Endothelial cell of umbilical vein (primary cell): ENCODE data around the gene TEKTIP1. TPM values are rescaled to one million over a fixed set of nuclear protein-coding genes. Genes with fewer than 3 reads are reported as not detected.

ENCODE experiments used
- BruUV-seq: library from RNA; stranded (reverse); fragments of 400-500 nt; replicated peaks from 2 replicates; lab custom pipeline; 2021; lab: Mats Ljungman, UMichigan
- CTCF ChIA-PET: fragments of 300-600, 350-600 bp; sonication (Branson Sonifier 250); formaldehyde crosslinking; loops from one replicate; lab custom pipeline; 2021; ENCODE audit warnings: antibody characterized with exemption, inconsistent platforms; lab: Charles Lee
- POLR2A ChIA-PET: fragments of 300-600, 350-600 bp; sonication (Branson Sonifier 250); formaldehyde crosslinking; loops from one replicate; lab custom pipeline; 2021; ENCODE audit warnings: antibody characterized with exemption, inconsistent platforms; lab: Charles Lee
- DNase-seq: peaks from one replicate; pipeline ENCODE4 v3.0.0-alpha.2; 2011; ENCODE audit warnings: low read depth, low spot score
- FAIRE-seq: peaks from 2 replicates; lab custom pipeline; 2011; peaks lifted over from hg19 to GRCh38; lab: Jason Lieb, UNC
- H2AFZ ChIP-seq: 2 replicates; pipeline ENCODE4 v1.6.0; 2012; ENCODE audit warnings: low read depth, low read length, control low read depth, inconsistent platforms
- H3K27ac ChIP-seq: 2 replicates; pipeline ENCODE4 v1.5.1; 2011; ENCODE audit warnings: low read depth, mild to moderate bottlenecking, control low read depth, low read length, moderate library complexity; ENCODE audit not compliant: insufficient read depth
- H3K27me3 ChIP-seq, 2 experiments: 2 replicates each; pipeline versions ENCODE4 v1.6.0 to v1.6.1; 2011; ENCODE audit warnings: low read length in 2 of 2, mixed read lengths in 1 of 2; ENCODE audit not compliant: control insufficient read depth in 2 of 2, insufficient read depth in 2 of 2
- H3K36me3 ChIP-seq, 2 experiments: 2 replicates in 1 of 2; 3 replicates in 1 of 2; pipeline ENCODE4 v1.5.1; 2011; ENCODE audit warnings: low read length in 2 of 2, mild to moderate bottlenecking in 1 of 2, moderate library complexity in 1 of 2; ENCODE audit not compliant: control insufficient read depth in 2 of 2, insufficient read depth in 2 of 2; ENCODE audit errors: extremely low read depth in 1 of 2
- H3K4me1 ChIP-seq: 3 replicates; pipeline ENCODE4 v1.5.1; 2011; ENCODE audit warnings: mild to moderate bottlenecking, low read length; ENCODE audit not compliant: control insufficient read depth, insufficient read depth; ENCODE audit errors: extremely low read depth
- H3K4me2 ChIP-seq: 2 replicates; pipeline ENCODE4 v1.6.1; 2011; ENCODE audit warnings: low read length, control low read depth, mixed read lengths; ENCODE audit not compliant: insufficient read depth
- H3K4me3 ChIP-seq, 3 experiments: fragments of 200-600 bp in 1 of 3; sonication (generic), shearing (Covaris generic) in 1 of 3; replicated peaks in 1 of 3; 2 replicates each; pipeline ENCODE4 v1.5.1; 2011 to 2016; ENCODE audit warnings: control low read depth in 3 of 3, low read length in 3 of 3, mild to moderate bottlenecking in 2 of 3, inconsistent platforms in 1 of 3, low read depth in 1 of 3, moderate library complexity in 1 of 3; ENCODE audit not compliant: insufficient read depth in 1 of 3
- H3K79me2 ChIP-seq: 2 replicates; pipeline ENCODE4 v1.6.0; 2012; ENCODE audit warnings: low read length, inconsistent platforms; ENCODE audit not compliant: control insufficient read depth, insufficient read depth
- H3K9ac ChIP-seq: replicated peaks from 2 replicates; pipeline ENCODE3; 2011; ENCODE audit warnings: low read length, control low read depth; ENCODE audit not compliant: insufficient read depth; ENCODE audit errors: extremely low read depth
- H3K9me1 ChIP-seq: replicated peaks from 3 replicates; pipeline ENCODE4 v1.6.0; 2011; ENCODE audit warnings: mild to moderate bottlenecking, low read length; ENCODE audit not compliant: control insufficient read depth, insufficient read depth; ENCODE audit errors: extremely low read depth
- H3K9me3 ChIP-seq: replicated peaks from 2 replicates; pipeline ENCODE4 v1.5.1; 2012; ENCODE audit warnings: low read length, inconsistent platforms; ENCODE audit not compliant: control insufficient read depth, insufficient read depth
- H4K20me1 ChIP-seq: replicated peaks from 2 replicates; pipeline ENCODE3; 2011; ENCODE audit warnings: mild to moderate bottlenecking, low read length; ENCODE audit not compliant: control insufficient read depth, insufficient read depth; ENCODE audit errors: extremely low read depth
- GATA2 ChIP-seq: IDR thresholded peaks from 2 replicates; pipeline ENCODE4 v1.7.0; 2011; ENCODE audit warnings: low read depth, mild to moderate bottlenecking, moderate library complexity, mixed read lengths, low read length; ENCODE audit not compliant: insufficient read length, insufficient read depth
- JUN ChIP-seq: IDR thresholded peaks from 2 replicates; pipeline ENCODE4 v1.6.1; 2011; ENCODE audit warnings: borderline replicate concordance, low read depth; ENCODE audit not compliant: insufficient read length, insufficient read depth
- MYC ChIP-seq: IDR thresholded peaks from one replicate; pipeline ENCODE4 v1.6.1; 2011; ENCODE audit warnings: mild to moderate bottlenecking, low read depth, low read length
- POLR2A ChIP-seq: IDR thresholded peaks from 2 replicates; pipeline ENCODE4 v1.6.1; 2012; ENCODE audit warnings: low read depth, mild to moderate bottlenecking, control low read depth, low read length
- POLR2AphosphoS5 ChIP-seq: IDR thresholded peaks from 2 replicates; pipeline ENCODE4 v1.6.1; 2012; ENCODE audit warnings: low read depth, mild to moderate bottlenecking, control low read depth, low read length, moderate library complexity; ENCODE audit not compliant: insufficient read depth
- dilution Hi-C: fragments of 300-500 bp; cut with MboI; formaldehyde crosslinking; loops from one replicate; pipeline ENCODE4 v1.15.0; 2019; ENCODE audit warnings: low sequenced_read_pairs; ENCODE audit not compliant: extremely low pct_ligation_motif_present
- intact Hi-C: fragments of 100-400 bp; cut with micrococcal nuclease; formaldehyde crosslinking; loops from one replicate; pipeline ENCODE4 v1.10.0; 2022
- polyA plus RNA-seq, 4 experiments: library from polyadenylated mRNA; depleted of rRNA in 3 of 4; stranded (reverse) in 3 of 4; unstranded in 1 of 4; fragments of >200 nt; gene quantifications; 2 replicates each; pipeline versions ENCODE4 v1.2.1 to v1.2.3, GENCODE V29; 2011 to 2012; ENCODE audit warnings: missing spikeins in 1 of 4
- total RNA-seq: library from RNA; stranded (reverse); gene quantifications from 2 replicates; pipeline ENCODE4 v1.2.3, GENCODE V29; 2021
- TF ChIP-seq, protein P1 (sequence below), 2 donors: IDR thresholded peaks; 1 replicate in 1 of 2; 2 replicates in 1 of 2; pipeline ENCODE4 v1.5.1; 2011; ENCODE audit warnings: low read length in 2 of 2, mild to moderate bottlenecking in 2 of 2, moderate library complexity in 2 of 2, control low read depth in 1 of 2, inconsistent platforms in 1 of 2, low read depth in 1 of 2; ENCODE audit not compliant: insufficient read depth in 1 of 2; ENCODE audit errors: extremely low read depth in 1 of 2
- TF ChIP-seq, protein P2 (sequence below): IDR thresholded peaks from 2 replicates; pipeline ENCODE4 v1.6.1; 2011; ENCODE audit not compliant: insufficient read depth, insufficient read length

Gene TEKTIP1
- total and polyA plus RNA-seq, 2 donors (not counting 3 experiments of a cell fraction or from before 2014, with no cell fraction given), result 0.73 TPM; not detected in 1

DNA sequence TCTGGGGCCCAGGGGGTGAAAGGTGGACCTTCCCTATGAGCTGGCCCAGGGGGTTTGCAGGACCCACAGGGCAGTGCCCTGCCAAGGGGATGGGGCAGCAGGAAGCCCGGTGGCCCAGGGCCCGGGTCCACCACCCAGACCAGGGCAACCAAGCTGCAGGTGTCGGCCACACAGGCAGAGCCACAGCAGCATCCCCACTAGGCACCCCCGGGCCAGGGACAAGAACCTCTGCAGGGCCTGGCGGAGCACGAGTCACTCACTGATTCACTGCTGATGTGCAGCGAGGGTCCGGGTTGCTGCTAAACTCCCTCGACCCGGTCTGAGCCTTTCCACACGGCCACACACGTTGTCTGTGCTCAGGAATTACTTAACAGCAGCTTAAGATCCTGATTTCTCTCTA lies 24.0 kb upstream of the TEKTIP1 start:
- H3K4me1 ChIP-seq, result no peaks in the 10 kb centered on the region
- TF ChIP-seq GATA2, result no peak
- no peak for TF ChIP-seq POLR2AphosphoS5
- TF ChIP-seq, protein P1, sequence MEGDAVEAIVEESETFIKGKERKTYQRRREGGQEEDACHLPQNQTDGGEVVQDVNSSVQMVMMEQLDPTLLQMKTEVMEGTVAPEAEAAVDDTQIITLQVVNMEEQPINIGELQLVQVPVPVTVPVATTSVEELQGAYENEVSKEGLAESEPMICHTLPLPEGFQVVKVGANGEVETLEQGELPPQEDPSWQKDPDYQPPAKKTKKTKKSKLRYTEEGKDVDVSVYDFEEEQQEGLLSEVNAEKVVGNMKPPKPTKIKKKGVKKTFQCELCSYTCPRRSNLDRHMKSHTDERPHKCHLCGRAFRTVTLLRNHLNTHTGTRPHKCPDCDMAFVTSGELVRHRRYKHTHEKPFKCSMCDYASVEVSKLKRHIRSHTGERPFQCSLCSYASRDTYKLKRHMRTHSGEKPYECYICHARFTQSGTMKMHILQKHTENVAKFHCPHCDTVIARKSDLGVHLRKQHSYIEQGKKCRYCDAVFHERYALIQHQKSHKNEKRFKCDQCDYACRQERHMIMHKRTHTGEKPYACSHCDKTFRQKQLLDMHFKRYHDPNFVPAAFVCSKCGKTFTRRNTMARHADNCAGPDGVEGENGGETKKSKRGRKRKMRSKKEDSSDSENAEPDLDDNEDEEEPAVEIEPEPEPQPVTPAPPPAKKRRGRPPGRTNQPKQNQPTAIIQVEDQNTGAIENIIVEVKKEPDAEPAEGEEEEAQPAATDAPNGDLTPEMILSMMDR (IDR thresholded peaks at IDR 0.05; ENCODE audit: extremely low read depth in 1 of 2, insufficient read depth in 1 of 2, low read depth in 1 of 2, low read length in 2 of 2), result no peak
- TF ChIP-seq, protein P2, sequence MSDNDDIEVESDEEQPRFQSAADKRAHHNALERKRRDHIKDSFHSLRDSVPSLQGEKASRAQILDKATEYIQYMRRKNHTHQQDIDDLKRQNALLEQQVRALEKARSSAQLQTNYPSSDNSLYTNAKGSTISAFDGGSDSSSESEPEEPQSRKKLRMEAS, result no peak
- TF ChIP-seq POLR2A, result no peak
- TF ChIP-seq MYC, result no peak
- TF ChIP-seq JUN, result no peak
- no peak overlapping the region for H2AFZ ChIP-seq
- peaks cover 0 to 19% of the 10 kb centered on the region in 2 experiments for H3K36me3 ChIP-seq
- CTCF ChIA-PET, result interaction anchor here (1.1 kb wide), 1 partner anchor 30 kb away, joined by 3 read pairs; no protein-coding TSS in a partner anchor
- H3K9me1 ChIP-seq, result no peaks in the 10 kb centered on the region
- DNase-seq (no peak), FAIRE-seq (no peak)
- H3K4me2 ChIP-seq, result no peak overlapping the region
- no peaks in the 10 kb centered on the region for H4K20me1 ChIP-seq
- H3K9me3 ChIP-seq, result no peaks in the 10 kb centered on the region
- POLR2A ChIA-PET, result no interaction called here
- no peak overlapping the region for H3K4me3 ChIP-seq
- no peaks in the 10 kb centered on the region for H3K27me3 ChIP-seq
- intact Hi-C loops, result no loop called here
- H3K27ac ChIP-seq, result no peak overlapping the region
- no TSS peak for BruUV-seq
- H3K9ac ChIP-seq, result no peak overlapping the region
- dilution Hi-C loops, result no loop called here
- peaks cover 93% of the 10 kb centered on the region for H3K79me2 ChIP-seq
